CD14-positive monocyte (primary cell): Measurements from ENCODE around the gene NECAB3. TPM values are rescaled to one million over a fixed set of nuclear protein-coding genes. Genes with fewer than 3 reads are reported as not detected.

Source experiments
- DNase-seq, 3 donors: peaks; one replicate each; pipeline ENCODE4 v3.0.0-alpha.2; 2011 to 2022
- H2AFZ ChIP-seq: 2 replicates; pipeline ENCODE4 v1.6.0; 2012; ENCODE audit warnings: mild to moderate bottlenecking, low read depth, low read length, inconsistent platforms; ENCODE audit not compliant: insufficient read depth, poor library complexity, severe bottlenecking
- H3K27ac ChIP-seq, 2 donors: 1 replicate in 1 of 2; 2 replicates in 1 of 2; pipeline ENCODE4 v1.5.1; 2012 to 2013; ENCODE audit warnings: low read length in 2 of 2, control low read depth in 1 of 2, inconsistent platforms in 1 of 2, low read depth in 1 of 2, mild to moderate bottlenecking in 1 of 2
- H3K27me3 ChIP-seq, 2 donors: one replicate each; pipeline versions ENCODE4 v1.6.0 to v1.6.1; 2011 to 2013; ENCODE audit warnings: low read length in 2 of 2; ENCODE audit not compliant: control insufficient read depth in 2 of 2, insufficient read depth in 2 of 2
- H3K36me3 ChIP-seq, 2 donors: replicated peaks in 1 of 2; 1 replicate in 1 of 2; 2 replicates in 1 of 2; pipeline versions ENCODE4 v1.5.1 to v1.6.1; 2012 to 2013; ENCODE audit warnings: low read length in 2 of 2, control low read depth in 1 of 2, inconsistent platforms in 1 of 2, mild to moderate bottlenecking in 1 of 2; ENCODE audit not compliant: insufficient read depth in 2 of 2, control insufficient read depth in 1 of 2
- H3K4me1 ChIP-seq, 2 donors: 1 replicate in 1 of 2; 2 replicates in 1 of 2; pipeline versions ENCODE4 v1.5.1 to v1.6.1; 2012 to 2013; ENCODE audit warnings: low read length in 2 of 2, control low read depth in 1 of 2, inconsistent platforms in 1 of 2, mild to moderate bottlenecking in 1 of 2, moderate library complexity in 1 of 2; ENCODE audit not compliant: insufficient read depth in 2 of 2, control insufficient read depth in 1 of 2
- H3K4me2 ChIP-seq: replicated peaks from 2 replicates; pipeline ENCODE3; 2012; ENCODE audit warnings: low read length, moderate library complexity, mild to moderate bottlenecking; ENCODE audit not compliant: poor library complexity, severe bottlenecking; ENCODE audit errors: extremely low read depth
- H3K4me3 ChIP-seq, 3 experiments: fragments of 200-600 bp in 1 of 3; sonication (generic) in 1 of 3; replicated peaks in 1 of 3; 1 replicate in 2 of 3; 2 replicates in 1 of 3; pipeline ENCODE4 v1.5.1; 2011 to 2013; ENCODE audit warnings: low read length in 3 of 3, mild to moderate bottlenecking in 3 of 3, control low read depth in 2 of 3, low read depth in 2 of 3, inconsistent platforms in 1 of 3, moderate library complexity in 1 of 3
- H3K79me2 ChIP-seq: 2 replicates; pipeline ENCODE4 v1.6.0; 2012; ENCODE audit warnings: mild to moderate bottlenecking, control low read depth, inconsistent platforms, low read length, moderate library complexity; ENCODE audit not compliant: insufficient read depth
- H3K9ac ChIP-seq: 2 replicates; pipeline ENCODE4 v1.6.0; 2017; ENCODE audit warnings: low read length, mild to moderate bottlenecking; ENCODE audit not compliant: insufficient read depth, poor library complexity, severe bottlenecking
- H3K9me3 ChIP-seq, 2 donors: replicated peaks in 1 of 2; 1 replicate in 1 of 2; 2 replicates in 1 of 2; pipeline versions ENCODE4 v1.5.1 to v1.6.1; 2012 to 2013; ENCODE audit warnings: low read length in 2 of 2, control low read depth in 1 of 2; ENCODE audit not compliant: control insufficient read depth in 1 of 2, insufficient read depth in 1 of 2
- H4K20me1 ChIP-seq: 2 replicates; pipeline ENCODE4 v1.6.0; 2012; ENCODE audit warnings: mild to moderate bottlenecking, low read length, control low read depth, moderate library complexity; ENCODE audit not compliant: insufficient read depth
- H3K27ac Mint-ChIP-seq, 7 donors: one replicate each; pipeline ENCODE4 v1.8.0; 2020; ENCODE audit warnings: mild to moderate bottlenecking in 7 of 7, mixed read lengths in 7 of 7, moderate library complexity in 6 of 7, inconsistent platforms in 2 of 7
- H3K27me3 Mint-ChIP-seq, 3 donors: one replicate each; pipeline ENCODE4 v1.8.0; 2021 to 2022; ENCODE audit warnings: low read depth in 3 of 3, mild to moderate bottlenecking in 3 of 3, mixed read lengths in 3 of 3, moderate library complexity in 3 of 3, inconsistent platforms in 1 of 3
- H3K36me3 Mint-ChIP-seq, 2 donors: one replicate each; pipeline ENCODE4 v1.8.0; 2020; ENCODE audit warnings: mixed read lengths in 2 of 2, inconsistent platforms in 1 of 2, mild to moderate bottlenecking in 1 of 2
- H3K4me1 Mint-ChIP-seq: one replicate; pipeline ENCODE4 v1.8.0; 2020; ENCODE audit warnings: mild to moderate bottlenecking, mixed read lengths
- H3K4me3 Mint-ChIP-seq, 2 donors: one replicate each; pipeline ENCODE4 v1.8.0; 2020; ENCODE audit warnings: mild to moderate bottlenecking in 2 of 2, mixed read lengths in 2 of 2, moderate library complexity in 1 of 2
- H3K9me3 Mint-ChIP-seq, 7 donors: one replicate each; pipeline ENCODE4 v1.8.0; 2020 to 2022; ENCODE audit warnings: mixed read lengths in 7 of 7, mild to moderate bottlenecking in 6 of 7, moderate library complexity in 6 of 7, inconsistent platforms in 2 of 7
- WGBS: methylation state at CpG from one replicate; pipeline ENCODE4 v1.1.5; 2013; ENCODE audit warnings: missing lambda C conversion rate; ENCODE audit not compliant: insufficient coverage; 5-methylcytosine and 5-hydroxymethylcytosine counted together
- intact Hi-C, 2 donors: fragments of 100-400 bp; cut with micrococcal nuclease; formaldehyde crosslinking; loops; one replicate each; pipeline versions ENCODE4 v1.15.0 to v1.15.1; 2023
- polyA plus RNA-seq, 3 donors: library from polyadenylated mRNA; depleted of rRNA in 1 of 3; unstranded in 2 of 3; stranded (reverse) in 1 of 3; fragments of 300-500 nt in 2 of 3; fragments of >200 nt in 1 of 3; fragmentation: Illumina TruSeq in 2 of 3; gene quantifications; 1 replicate in 2 of 3; 2 replicates in 1 of 3; pipeline ENCODE4 v1.2.3, GENCODE V29; 2012 to 2021
- TF ChIP-seq, protein P1 (sequence below): fragments of 200-600 bp; IDR thresholded peaks from one replicate; pipeline ENCODE4 v1.8.0; 2022; ENCODE audit warnings: antibody characterized with exemption, mild to moderate bottlenecking

NECAB3 gene
- polyA plus RNA-seq, 3 donors, result 1.3 to 12.8 (median 1.8) TPM

DNA sequence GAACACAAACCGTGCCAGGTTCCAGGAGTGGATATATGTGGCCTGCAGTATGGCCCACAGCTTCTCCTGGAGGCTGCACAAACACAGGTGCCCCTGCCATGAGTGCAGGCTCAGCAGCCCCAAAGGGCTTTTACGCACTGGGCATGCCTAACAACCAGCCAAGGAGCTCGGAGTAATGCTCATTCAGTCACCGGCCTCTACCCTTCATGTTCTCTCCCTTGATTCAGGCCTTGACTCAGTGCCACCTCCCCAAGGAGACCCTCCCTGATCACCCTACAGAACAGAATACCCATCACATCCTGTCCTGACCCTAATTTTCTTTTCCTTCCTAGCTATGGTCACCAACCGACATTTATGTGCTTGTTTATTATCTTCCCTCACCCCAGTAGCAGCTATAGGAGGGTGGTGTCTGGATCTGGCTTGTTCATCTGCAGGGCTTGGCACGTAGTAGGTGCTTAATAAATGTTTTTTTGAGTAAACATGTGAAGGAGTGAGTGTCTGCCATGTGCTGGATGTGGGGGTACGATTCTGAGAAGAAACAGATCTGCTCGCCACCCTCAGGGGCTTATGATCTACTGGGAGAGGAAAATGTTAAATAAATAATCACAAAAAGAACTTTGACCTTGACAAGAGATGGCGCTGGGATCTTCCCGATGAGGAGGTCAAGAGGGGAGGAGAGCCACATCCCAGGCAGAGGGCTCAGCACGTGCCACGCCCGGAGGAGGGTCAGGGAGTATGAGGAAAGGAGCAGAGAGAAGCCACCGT is 36.6 kb upstream of the NECAB3 start:
- H3K4me3 Mint-ChIP-seq, result no peak overlapping the region
- Histone ChIP-seq H3K27me3 (no peaks in the 10 kb centered on the region), H3K36me3 (peaks cover 47 to 73% of the 10 kb centered on the region in 2 donors), H3K79me2 (no peaks in the 10 kb centered on the region), H3K4me3 (no peak overlapping the region), H3K9ac (no peak overlapping the region), H2AFZ (no peak overlapping the region), H3K4me2 (no peak overlapping the region), H3K27ac (no peak overlapping the region), H4K20me1 (no peaks in the 10 kb centered on the region), H3K4me1 (no peaks in the 10 kb centered on the region), H3K9me3 (no peaks in the 10 kb centered on the region)
- no peaks in the 10 kb centered on the region for H3K4me1 Mint-ChIP-seq
- intact Hi-C loops, result no loop called here
- H3K36me3 Mint-ChIP-seq, result peaks cover 49 to 69% of the 10 kb centered on the region in 2 donors
- no peaks in the 10 kb centered on the region for H3K9me3 Mint-ChIP-seq
- WGBS, result 96% methylated on average over 10 of the region's 14 CpGs
- DNase-seq, result no peak
- peaks cover 0 to 2% (median 0%) of the 10 kb centered on the region in 3 donors for H3K27me3 Mint-ChIP-seq
- H3K27ac Mint-ChIP-seq, result peak overlapping the region in 2 of 7 donors; percentile 22 to 38
- TF ChIP-seq, protein P1, sequence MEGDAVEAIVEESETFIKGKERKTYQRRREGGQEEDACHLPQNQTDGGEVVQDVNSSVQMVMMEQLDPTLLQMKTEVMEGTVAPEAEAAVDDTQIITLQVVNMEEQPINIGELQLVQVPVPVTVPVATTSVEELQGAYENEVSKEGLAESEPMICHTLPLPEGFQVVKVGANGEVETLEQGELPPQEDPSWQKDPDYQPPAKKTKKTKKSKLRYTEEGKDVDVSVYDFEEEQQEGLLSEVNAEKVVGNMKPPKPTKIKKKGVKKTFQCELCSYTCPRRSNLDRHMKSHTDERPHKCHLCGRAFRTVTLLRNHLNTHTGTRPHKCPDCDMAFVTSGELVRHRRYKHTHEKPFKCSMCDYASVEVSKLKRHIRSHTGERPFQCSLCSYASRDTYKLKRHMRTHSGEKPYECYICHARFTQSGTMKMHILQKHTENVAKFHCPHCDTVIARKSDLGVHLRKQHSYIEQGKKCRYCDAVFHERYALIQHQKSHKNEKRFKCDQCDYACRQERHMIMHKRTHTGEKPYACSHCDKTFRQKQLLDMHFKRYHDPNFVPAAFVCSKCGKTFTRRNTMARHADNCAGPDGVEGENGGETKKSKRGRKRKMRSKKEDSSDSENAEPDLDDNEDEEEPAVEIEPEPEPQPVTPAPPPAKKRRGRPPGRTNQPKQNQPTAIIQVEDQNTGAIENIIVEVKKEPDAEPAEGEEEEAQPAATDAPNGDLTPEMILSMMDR, result no peak

DNA sequence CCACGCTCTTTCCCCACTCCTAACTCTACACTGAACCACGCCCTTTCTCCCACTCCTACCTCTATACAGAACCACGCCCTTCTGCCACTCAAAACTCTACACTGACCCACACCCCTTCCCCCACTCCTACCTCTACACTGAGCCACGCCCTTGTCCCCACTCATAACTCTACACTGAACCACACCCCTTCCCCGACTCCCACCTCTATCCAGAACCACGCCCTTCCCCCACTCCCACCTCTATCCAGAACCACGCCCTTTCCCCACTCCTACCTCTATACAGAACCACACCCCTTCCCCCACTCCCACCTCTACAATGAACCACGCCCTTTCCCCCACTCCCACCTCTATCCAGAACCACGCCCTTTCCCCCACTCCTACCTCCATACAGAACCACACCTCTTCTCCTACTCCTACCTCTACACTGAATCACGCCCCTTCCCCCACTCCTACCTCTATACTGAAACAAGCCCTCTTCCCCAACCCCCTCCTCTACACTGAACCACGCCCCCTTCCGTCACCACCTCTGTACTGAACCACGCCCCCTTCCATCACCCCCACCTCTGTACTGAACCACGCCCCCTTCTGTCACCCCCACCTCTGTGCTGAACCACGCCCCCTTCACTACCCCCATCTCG is 35.8 kb upstream of the NECAB3 start:
- no peak overlapping the region for H3K27ac ChIP-seq
- H3K4me3 ChIP-seq, result no peak overlapping the region
- WGBS, result 96% methylated on average over 10 of the region's 16 CpGs
- no peak overlapping the region for H3K4me2 ChIP-seq
- no peak overlapping the region for H3K4me3 Mint-ChIP-seq
- TF ChIP-seq, protein P1, result no peak
- no peak overlapping the region for H3K9ac ChIP-seq
- no peaks in the 10 kb centered on the region for H3K4me1 Mint-ChIP-seq
- H3K9me3 Mint-ChIP-seq, result peaks cover 0 to under 1% (median 0%) of the 10 kb centered on the region in 7 donors
- DNase-seq, result no peak
- no peak overlapping the region for H3K27ac Mint-ChIP-seq
- no peaks in the 10 kb centered on the region for H4K20me1 ChIP-seq
- no peaks in the 10 kb centered on the region for H3K4me1 ChIP-seq
- no peaks in the 10 kb centered on the region for H3K27me3 ChIP-seq
- no peak overlapping the region for H2AFZ ChIP-seq
- peaks cover 0 to 2% (median 0%) of the 10 kb centered on the region in 3 donors for H3K27me3 Mint-ChIP-seq
- H3K36me3 Mint-ChIP-seq, result peaks cover 49 to 74% of the 10 kb centered on the region in 2 donors
- intact Hi-C loops, result no loop called here
- H3K79me2 ChIP-seq, result no peaks in the 10 kb centered on the region
- no peaks in the 10 kb centered on the region for H3K9me3 ChIP-seq
- H3K36me3 ChIP-seq, result peaks cover 47 to 77% of the 10 kb centered on the region in 2 donors
